Stimulated activated CD8-positive, alpha-beta memory T cell treated with anti-CD3 and anti-CD28 coated beads, Interleukin-2, amount 100 ng/mL, for 48 hours (primary cell): ENCODE measurements around the gene WDR49.
"Not testable (repeated sequence)": the region's sequence is repeated elsewhere in the genome, so short reads cannot be mapped to it uniquely, and the experiment has no call there.

Source experiments
- DNase-seq, 2 donors: peaks; one replicate each; pipeline ENCODE4 v3.0.0-alpha.2; 2020; ENCODE audit warnings: low read depth in 2 of 2

WDR49 gene

GRCh38 chr3:167614196-167614595 lies 39.5 kb downstream of the WDR49 start:
- not testable (repeated sequence) for DNase-seq

DNA sequence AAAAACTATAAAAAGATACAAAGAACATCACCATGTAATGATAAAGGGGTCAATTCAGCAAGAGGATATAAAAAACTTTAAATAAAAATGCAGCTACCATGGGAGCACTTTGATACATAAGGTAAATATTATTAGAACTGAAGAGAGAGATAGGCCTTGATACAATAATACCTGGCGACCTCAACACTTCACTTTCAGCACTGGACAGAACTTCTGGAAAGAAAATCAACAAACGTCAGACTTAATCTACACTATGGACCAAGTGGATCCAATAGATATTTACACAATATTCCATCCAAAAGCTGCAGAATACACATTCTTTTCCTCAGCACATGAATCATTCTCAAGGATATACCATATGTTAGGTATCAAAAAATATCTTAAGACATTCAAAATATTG lies 42.0 kb downstream of the WDR49 start:
- DNase-seq = no peak

DNA sequence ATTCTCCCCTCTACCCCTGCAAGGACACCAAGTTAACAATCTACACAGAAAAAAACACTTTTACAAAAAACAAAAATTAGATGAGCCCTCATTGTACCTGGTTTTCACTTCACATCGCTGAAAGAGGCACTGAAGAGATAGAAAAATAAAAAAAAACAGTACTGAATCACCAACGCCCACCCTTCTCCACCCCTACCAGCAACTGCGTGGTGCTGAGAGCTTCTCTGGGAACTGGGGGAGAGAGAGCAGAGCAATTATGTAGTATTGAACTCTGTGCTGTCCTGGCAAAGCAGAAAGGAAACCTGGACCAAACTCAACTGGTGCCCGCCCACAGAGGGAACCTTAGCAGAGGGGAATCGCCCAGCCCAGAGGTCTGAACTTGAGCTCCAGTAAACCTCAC lies 44.6 kb downstream of the WDR49 start:
- DNase-seq = no peak

DNA sequence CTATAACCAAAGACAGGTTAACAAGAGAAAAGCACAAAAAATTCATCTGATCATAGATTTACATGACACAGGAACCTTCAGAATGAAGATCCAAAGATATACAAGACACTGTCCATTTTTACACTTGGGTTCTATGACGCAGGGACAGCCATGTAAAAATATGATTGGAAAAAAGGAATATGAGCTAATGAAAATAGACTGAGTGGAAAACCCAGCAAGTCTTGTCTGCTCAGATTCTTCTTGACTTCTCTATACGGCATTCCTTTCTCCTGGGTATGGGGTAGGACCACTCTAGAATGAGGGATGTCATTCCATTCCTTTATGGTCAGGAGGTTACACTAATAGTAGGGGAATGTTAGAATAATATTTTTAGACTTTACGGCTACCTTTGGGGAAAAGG lies 46.9 kb downstream of the WDR49 start:
- no peak for DNase-seq

DNA sequence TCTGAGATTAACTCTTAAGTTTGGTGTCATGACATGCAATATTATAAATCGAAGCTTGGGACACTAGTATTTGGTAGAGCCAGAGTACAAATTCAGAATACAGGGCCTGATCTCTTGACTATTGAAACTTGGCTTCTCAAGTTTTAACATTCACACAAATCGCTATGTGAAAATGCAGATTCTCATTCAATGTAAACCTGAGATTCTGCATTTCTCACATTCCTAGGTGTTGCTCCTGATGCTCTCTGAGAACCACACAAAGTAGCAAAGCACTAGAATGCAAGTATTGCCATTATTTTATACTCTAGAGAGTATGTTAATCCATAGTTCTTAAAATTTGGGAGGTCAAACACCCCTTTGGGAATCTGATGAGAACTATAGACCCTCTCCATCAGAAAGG lies 47.9 kb downstream of the WDR49 start:
- no peak for DNase-seq

DNA sequence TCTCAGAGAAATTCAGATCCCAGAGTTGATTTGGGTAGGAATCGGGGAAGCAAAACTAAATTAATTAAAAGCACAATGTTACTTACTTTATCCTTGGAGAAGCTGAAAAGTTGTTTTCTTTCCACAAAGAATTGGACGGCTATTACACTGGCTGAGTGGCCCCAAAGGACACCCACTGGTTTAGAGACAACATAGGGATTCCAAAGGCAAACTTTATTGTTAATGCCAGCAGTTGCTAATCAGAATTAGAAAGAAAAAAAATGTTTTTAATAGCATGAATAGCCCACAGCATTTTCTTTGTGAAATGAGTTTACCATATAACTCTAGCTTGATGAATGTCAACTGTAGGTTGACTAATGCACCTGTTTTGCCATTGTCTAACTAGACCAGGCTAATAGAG lies 51.7 kb downstream of the WDR49 start:
- no peak for DNase-seq

DNA sequence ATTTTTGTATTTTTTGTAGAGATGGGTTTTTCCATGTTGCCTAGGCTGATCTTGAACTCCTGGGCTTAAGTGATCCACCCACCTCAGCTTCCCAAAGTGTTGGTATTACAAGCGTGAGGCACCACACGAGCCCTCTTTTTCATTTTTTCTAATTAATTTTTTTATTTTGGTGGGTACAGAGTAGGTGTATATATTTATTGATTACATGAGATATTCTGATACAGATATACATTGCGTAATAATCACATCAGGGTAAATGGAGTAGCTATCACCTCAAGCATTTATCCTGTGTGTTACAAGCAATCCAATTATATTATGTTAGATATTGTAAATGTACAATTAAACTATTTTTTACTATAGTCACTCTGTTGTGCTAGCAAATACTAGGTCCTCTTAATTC lies 66.1 kb downstream of the WDR49 start:
- DNase-seq = no peak

GRCh38 chr3:167575000-167575600 lies 78.6 kb downstream of the WDR49 start:
- no peak for DNase-seq

- no peak for DNase-seq
Observed at GRCh38 chr3:167572991-167573390, 80.8 kb downstream of the WDR49 start.

DNA sequence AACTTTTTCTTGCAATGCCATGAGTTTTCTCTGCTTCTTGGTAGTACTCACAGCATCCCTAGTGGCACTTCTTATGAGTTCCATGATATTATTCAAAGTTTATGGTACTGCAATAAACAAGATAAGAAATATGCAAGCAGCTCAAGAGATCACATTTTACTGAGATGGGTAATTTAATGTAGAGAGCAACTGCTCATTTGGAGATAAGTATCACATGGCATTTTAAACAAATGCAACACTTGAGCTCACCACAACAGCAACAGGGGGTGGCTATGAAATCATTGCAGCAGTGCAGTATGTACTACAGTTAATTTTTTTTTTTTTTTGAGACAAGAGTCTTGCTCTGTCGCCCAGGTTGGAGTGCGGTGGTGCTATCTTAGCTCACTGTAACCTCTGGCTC lies 85.1 kb downstream of the WDR49 start:
- no peak for DNase-seq

DNA sequence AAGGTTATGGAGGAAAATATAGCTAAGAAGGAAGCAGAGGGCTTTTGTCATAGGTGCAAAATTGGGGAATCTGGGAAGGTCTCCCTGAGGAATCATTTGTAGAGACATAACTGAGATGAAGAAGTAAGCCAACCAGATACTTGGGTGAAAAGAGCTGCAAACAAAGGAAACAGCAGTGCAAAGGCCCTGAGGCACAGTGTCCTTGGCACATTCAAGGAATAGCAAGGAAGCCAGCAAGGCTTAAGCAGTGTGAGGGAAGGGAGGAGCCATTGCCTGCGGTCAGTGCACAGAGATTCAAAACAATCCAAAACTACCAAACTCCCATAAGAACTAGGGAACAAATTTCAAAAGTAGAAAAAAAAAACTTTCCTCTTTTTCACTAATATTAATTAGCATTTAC lies 88.3 kb downstream of the WDR49 start:
- no peak for DNase-seq

DNA sequence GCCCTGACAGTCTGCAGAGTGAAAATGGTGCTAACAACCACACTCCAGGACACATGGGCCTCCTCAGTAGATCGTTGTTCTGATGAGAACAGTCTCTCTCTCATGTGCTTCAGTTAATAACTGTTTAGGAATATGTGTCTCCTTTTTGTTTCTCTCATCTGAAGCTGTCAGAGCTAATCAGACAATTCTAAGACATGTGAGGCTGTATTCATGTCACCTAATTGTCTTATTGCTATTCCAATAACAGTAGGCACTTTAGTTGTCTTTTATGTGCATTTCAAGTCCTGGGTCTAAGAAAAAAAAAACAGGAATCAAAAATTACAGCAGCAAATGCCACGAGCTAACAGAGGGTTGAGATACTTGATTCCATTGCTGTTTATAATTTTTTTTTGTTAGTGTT lies 89.1 kb downstream of the WDR49 start:
- DNase-seq = no peak

DNA sequence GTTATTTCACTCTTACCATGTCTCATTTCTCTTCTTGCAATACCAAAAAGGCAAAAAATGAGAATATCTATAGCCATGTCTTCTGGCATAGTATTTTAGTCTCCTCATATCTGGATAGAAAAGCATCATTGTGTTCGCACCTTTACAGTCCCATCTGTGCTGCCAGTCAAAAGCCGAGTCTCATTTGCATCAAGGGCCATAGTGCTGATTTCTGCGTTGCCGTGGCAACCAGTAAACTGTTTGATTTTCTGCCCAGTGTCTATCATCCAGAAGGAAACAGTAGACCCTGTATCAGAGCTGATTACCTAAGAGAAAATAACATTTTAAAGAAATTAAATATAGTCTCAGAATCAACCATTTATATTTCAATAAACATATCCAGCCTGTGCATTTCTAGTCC lies 93.8 kb downstream of the WDR49 start:
- DNase-seq = no peak

- no peak for DNase-seq
Observed at GRCh38 chr3:167554898-167555297, 98.8 kb downstream of the WDR49 start.

DNA sequence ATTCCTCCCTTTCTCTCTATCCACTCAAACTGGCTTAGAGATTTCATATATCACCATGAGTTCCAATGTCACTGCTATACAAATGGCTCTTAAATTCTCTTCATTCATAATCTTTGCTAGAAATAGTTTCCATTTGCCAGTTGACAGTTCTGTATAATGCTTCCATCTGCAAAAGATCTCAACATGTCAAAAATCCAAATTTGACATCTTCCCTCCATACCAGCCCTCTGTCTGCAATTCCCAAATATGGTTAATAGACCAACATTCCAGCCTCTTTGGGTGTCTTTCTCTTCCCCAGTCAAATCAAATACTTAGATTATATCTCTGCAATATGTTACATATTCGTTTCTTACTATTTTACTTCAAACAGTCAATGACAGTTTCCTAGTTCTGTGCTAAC lies 115.7 kb downstream of the WDR49 start:
- DNase-seq = no peak

- DNase-seq = no peak
Observed at GRCh38 chr3:167521006-167521355, 132.8 kb downstream of the WDR49 start.

- DNase-seq = no peak
Observed at GRCh38 chr3:167520266-167521005, 133.3 kb downstream of the WDR49 start.

- no peak for DNase-seq
Observed at GRCh38 chr3:167507954-167508353, 145.8 kb downstream of the WDR49 start.

DNA sequence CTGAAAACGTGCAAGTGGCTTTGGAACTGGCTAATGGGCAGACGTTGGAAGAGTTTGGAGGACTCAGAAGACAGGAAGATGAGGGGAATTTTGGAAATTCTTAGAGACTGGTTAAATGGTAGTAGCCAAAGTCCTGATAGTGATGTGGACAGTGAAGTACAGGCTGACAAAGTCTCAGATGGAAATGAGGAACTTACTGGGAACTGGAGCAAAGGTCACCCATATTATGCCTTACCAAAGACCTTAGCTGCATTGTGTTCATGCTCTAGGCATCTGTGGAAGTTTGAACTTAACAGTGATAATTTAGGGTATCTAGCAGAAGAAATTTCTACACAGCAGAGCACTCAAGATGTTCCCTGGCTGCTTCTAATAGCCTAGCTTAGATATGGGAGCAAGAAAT lies 151.3 kb downstream of the WDR49 start:
- no peak for DNase-seq

DNA sequence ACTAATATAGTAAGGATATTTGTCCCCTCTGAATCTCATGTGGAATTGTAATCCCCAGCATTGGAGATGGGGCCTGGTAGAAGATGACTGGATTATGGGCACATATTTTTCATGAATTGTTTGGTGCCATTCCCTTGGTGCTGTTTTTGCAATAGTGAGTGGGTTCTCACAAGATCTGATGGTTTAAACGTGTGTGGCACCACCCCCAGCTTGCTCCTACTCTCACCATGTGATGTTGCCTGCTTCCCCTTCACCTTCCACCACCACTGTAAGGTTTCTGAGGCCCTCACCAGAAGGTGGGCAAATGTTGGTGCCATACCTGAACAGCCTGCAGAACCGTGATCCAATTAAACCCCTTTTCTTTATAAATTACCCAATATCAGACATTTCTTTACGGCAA lies 151.8 kb downstream of the WDR49 start:
- no peak for DNase-seq

- DNase-seq = no peak
Observed at GRCh38 chr3:167497903-167498302, 155.8 kb downstream of the WDR49 start.

DNA sequence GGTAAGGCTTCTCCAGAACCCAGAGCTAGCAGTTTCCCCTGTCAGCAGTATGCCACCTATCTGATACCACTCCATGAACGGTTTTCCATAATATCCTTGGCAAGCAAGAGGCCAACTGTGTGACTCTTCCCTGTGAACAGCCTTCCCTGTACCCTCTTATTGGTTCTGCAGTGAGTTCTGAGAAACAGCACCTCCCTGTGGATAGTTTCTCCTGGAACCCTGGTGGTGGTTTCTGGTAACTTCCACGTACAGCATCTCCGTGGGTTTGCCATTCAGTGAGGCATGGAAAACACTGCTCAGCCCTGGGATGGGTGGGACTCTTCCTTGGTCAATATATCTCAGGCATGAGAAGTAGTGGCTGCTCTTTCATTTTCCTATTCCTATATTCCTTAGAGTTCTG lies 160.5 kb downstream of the WDR49 start:
- DNase-seq = no peak

DNA sequence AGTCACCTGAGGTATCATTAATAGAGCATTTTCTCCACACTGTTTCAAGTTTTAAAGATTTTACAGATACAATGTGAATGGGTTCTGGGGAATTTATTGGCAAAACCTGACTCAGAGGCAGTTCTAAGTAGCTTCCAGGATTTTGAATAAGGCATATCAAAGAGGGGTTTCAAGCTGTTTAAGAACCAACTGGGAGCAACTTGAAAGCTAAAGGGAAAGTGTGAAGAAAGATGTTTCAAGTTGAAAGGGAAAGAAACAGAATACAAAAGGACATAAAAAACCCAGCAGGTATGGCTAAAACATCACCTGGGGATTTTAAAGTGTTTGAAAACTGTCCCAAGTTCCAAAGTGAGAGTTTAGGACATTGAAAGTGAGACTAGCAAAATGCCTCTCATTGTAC lies 162.1 kb downstream of the WDR49 start:
- no peak for DNase-seq

- no peak for DNase-seq
Observed at GRCh38 chr3:167489571-167489970, 164.2 kb downstream of the WDR49 start.
